H1 (cell line): Measurements from ENCODE around the gene CTSG. TPM values are rescaled to one million over a fixed set of nuclear protein-coding genes. Genes with fewer than 3 reads are reported as not detected.
"Not testable (repeated sequence)": the region's sequence is repeated elsewhere in the genome, so short reads cannot be mapped to it uniquely, and the experiment has no call there.

ENCODE experiments used
- CTCF ChIA-PET: fragments of 300-600 bp; sonication (Branson Sonifier 250); formaldehyde crosslinking; loops from one replicate; lab custom pipeline; 2021; ENCODE audit not compliant: partially characterized antibody; lab: Charles Lee
- POLR2A ChIA-PET: fragments of 300-600 bp; sonication (Branson Sonifier 250); formaldehyde crosslinking; loops from one replicate; lab custom pipeline; 2021; ENCODE audit warnings: inconsistent platforms; ENCODE audit not compliant: partially characterized antibody; lab: Charles Lee
- DNase-seq, 2 experiments: peaks; one replicate each; pipeline versions ENCODE4 v3.0.0 to v3.0.0-alpha.2; 2010 to 2022; ENCODE audit warnings: low spot score in 2 of 2, low read depth in 1 of 2, mixed read lengths in 1 of 2
- FAIRE-seq: peaks from 2 replicates; lab custom pipeline; 2011; peaks lifted over from hg19 to GRCh38; lab: Jason Lieb, UNC
- H2AFZ ChIP-seq: 2 replicates; pipeline ENCODE4 v1.8.1; 2012; ENCODE audit warnings: low read length, inconsistent platforms
- H2AK5ac ChIP-seq: 2 replicates; pipeline ENCODE4 v1.6.1; 2013; ENCODE audit warnings: low read depth, low read length
- H2BK120ac ChIP-seq: replicated peaks from 2 replicates; pipeline ENCODE3; 2013; ENCODE audit warnings: low read depth, low read length, inconsistent platforms
- H2BK12ac ChIP-seq: 2 replicates; pipeline ENCODE4 v1.6.1; 2013; ENCODE audit warnings: low read depth, low read length
- H2BK15ac ChIP-seq: 2 replicates; pipeline ENCODE4 v1.6.1; 2013; ENCODE audit warnings: low read length
- H2BK20ac ChIP-seq: 2 replicates; pipeline ENCODE4 v1.6.1; 2013; ENCODE audit warnings: low read length
- H2BK5ac ChIP-seq: 2 replicates; pipeline ENCODE4 v1.6.1; 2013; ENCODE audit warnings: low read depth, low read length
- H3K14ac ChIP-seq: 2 replicates; pipeline ENCODE4 v1.6.1; 2013; ENCODE audit warnings: inconsistent platforms; ENCODE audit not compliant: insufficient read length
- H3K18ac ChIP-seq: 2 replicates; pipeline ENCODE4 v1.6.1; 2013; ENCODE audit warnings: low read length; ENCODE audit errors: extremely low read depth
- H3K23ac ChIP-seq: 2 replicates; pipeline ENCODE4 v1.6.1; 2013; ENCODE audit warnings: inconsistent platforms; ENCODE audit not compliant: insufficient read length
- H3K23me2 ChIP-seq: 2 replicates; pipeline ENCODE4 v1.6.1; 2013; ENCODE audit warnings: low read depth, low read length
- H3K27ac ChIP-seq: 2 replicates; pipeline ENCODE4 v1.6.1; 2011; ENCODE audit warnings: low read depth, low read length, inconsistent platforms
- H3K27me3 ChIP-seq, 4 experiments: replicated peaks in 1 of 4; 1 replicate in 1 of 4; 2 replicates in 3 of 4; pipeline versions ENCODE4 v1.6.1 to v1.8.1; 2011 to 2013; ENCODE audit warnings: low read length in 3 of 4, mild to moderate bottlenecking in 3 of 4, inconsistent platforms in 2 of 4, mixed read lengths in 2 of 4, moderate library complexity in 1 of 4; ENCODE audit not compliant: control insufficient read depth in 3 of 4, insufficient read depth in 3 of 4; ENCODE audit errors: extremely low read depth in 1 of 4
- H3K36me3 ChIP-seq, 4 experiments: 2 replicates each; pipeline versions ENCODE4 v1.6.1 to v1.8.1; 2011 to 2013; ENCODE audit warnings: mild to moderate bottlenecking in 4 of 4, low read length in 3 of 4, moderate library complexity in 2 of 4, control low read depth in 1 of 4, inconsistent platforms in 1 of 4; ENCODE audit not compliant: insufficient read depth in 4 of 4, control insufficient read depth in 2 of 4
- H3K4ac ChIP-seq: replicated peaks from 2 replicates; pipeline ENCODE3; 2013; ENCODE audit warnings: low read length, low read depth, mixed read lengths, inconsistent platforms; ENCODE audit not compliant: insufficient read length
- H3K4me1 ChIP-seq, 4 experiments: replicated peaks in 1 of 4; 1 replicate in 1 of 4; 2 replicates in 3 of 4; pipeline versions ENCODE4 v1.6.1 to v1.8.1; 2011 to 2013; ENCODE audit warnings: low read length in 3 of 4, inconsistent platforms in 2 of 4, mixed read lengths in 1 of 4; ENCODE audit not compliant: insufficient read depth in 4 of 4, control insufficient read depth in 3 of 4
- H3K4me2 ChIP-seq, 2 experiments: 2 replicates each; pipeline versions ENCODE4 v1.6.1 to v1.8.1; 2011 to 2013; ENCODE audit warnings: low read depth in 2 of 2, low read length in 2 of 2, control low read depth in 1 of 2, inconsistent platforms in 1 of 2, mild to moderate bottlenecking in 1 of 2; ENCODE audit not compliant: insufficient read depth in 1 of 2
- H3K4me3 ChIP-seq, 4 experiments: fragments of 200-600, 300-600 bp in 1 of 4; sonication (generic), shearing (Covaris generic), sonication (Bioruptor Twin) in 1 of 4; 2 replicates each; pipeline versions ENCODE4 v1.5.1 to v1.8.1; 2011 to 2016; ENCODE audit warnings: low read length in 4 of 4, low read depth in 3 of 4, control low read depth in 2 of 4, inconsistent platforms in 2 of 4, mild to moderate bottlenecking in 2 of 4, mixed read lengths in 1 of 4, moderate library complexity in 1 of 4; ENCODE audit not compliant: insufficient read depth in 2 of 4; ENCODE audit errors: extremely low read depth in 1 of 4
- H3K56ac ChIP-seq: replicated peaks from 2 replicates; pipeline ENCODE3; 2013; ENCODE audit warnings: low read depth, mild to moderate bottlenecking, mixed read lengths, low read length, inconsistent platforms; ENCODE audit not compliant: insufficient read length
- H3K79me1 ChIP-seq: 2 replicates; pipeline ENCODE4 v1.6.1; 2013; ENCODE audit warnings: low read depth, low read length, control low read depth
- H3K79me2 ChIP-seq, 2 experiments: 2 replicates each; pipeline versions ENCODE4 v1.6.1 to v1.8.1; 2012 to 2013; ENCODE audit warnings: low read length in 2 of 2, mild to moderate bottlenecking in 2 of 2, inconsistent platforms in 1 of 2; ENCODE audit not compliant: insufficient read depth in 2 of 2, control insufficient read depth in 1 of 2
- H3K9ac ChIP-seq, 4 experiments: replicated peaks in 1 of 4; 1 replicate in 1 of 4; 2 replicates in 3 of 4; pipeline versions ENCODE4 v1.6.1 to v1.8.1; 2011 to 2013; ENCODE audit warnings: low read depth in 3 of 4, low read length in 3 of 4, control low read depth in 2 of 4, mild to moderate bottlenecking in 2 of 4, moderate library complexity in 2 of 4, inconsistent platforms in 1 of 4; ENCODE audit errors: extremely low read depth in 1 of 4
- H3K9me3 ChIP-seq, 2 experiments: 2 replicates each; pipeline versions ENCODE4 v1.6.1 to v1.8.1; 2012 to 2013; ENCODE audit warnings: mild to moderate bottlenecking in 2 of 2, moderate library complexity in 2 of 2, control low read depth in 1 of 2, inconsistent platforms in 1 of 2, low read depth in 1 of 2, low read length in 1 of 2, mixed read lengths in 1 of 2; ENCODE audit not compliant: insufficient read depth in 2 of 2
- H4K20me1 ChIP-seq, 2 experiments: replicated peaks in 1 of 2; 2 replicates each; pipeline versions ENCODE3 to v1.8.1; 2011 to 2013; ENCODE audit warnings: inconsistent platforms in 2 of 2, low read length in 2 of 2, mild to moderate bottlenecking in 1 of 2; ENCODE audit not compliant: insufficient read depth in 2 of 2, control insufficient read depth in 1 of 2
- H4K5ac ChIP-seq: 2 replicates; pipeline ENCODE4 v1.6.1; 2013; ENCODE audit warnings: low read length, low read depth, mixed read lengths, inconsistent platforms; ENCODE audit not compliant: insufficient read length
- H4K8ac ChIP-seq: 2 replicates; pipeline ENCODE4 v1.8.0; 2013; ENCODE audit warnings: mild to moderate bottlenecking, moderate library complexity, low read length, inconsistent platforms; ENCODE audit not compliant: insufficient read depth; ENCODE audit errors: extremely low read depth
- H4K91ac ChIP-seq: replicated peaks from 2 replicates; pipeline ENCODE3; 2013; ENCODE audit warnings: low read length, mixed read lengths, inconsistent platforms; ENCODE audit not compliant: insufficient read length
- WGBS, 2 experiments: shearing (Covaris generic) in 1 of 2; methylation state at CpG; one replicate each; pipeline versions ENCODE4 v1.1.6 to v1.1.7; 2013 to 2015; ENCODE audit warnings: low lambda C conversion rate in 2 of 2, mixed read lengths in 2 of 2, inconsistent platforms in 1 of 2, low coverage in 1 of 2, missing lambda C conversion rate in 1 of 2; ENCODE audit not compliant: insufficient replicate concordance in 2 of 2, insufficient coverage in 1 of 2, insufficient read length in 1 of 2; ENCODE audit errors: extremely low coverage in 1 of 2, missing lambda C conversion rate in 1 of 2; 5-methylcytosine and 5-hydroxymethylcytosine counted together
- polyA plus RNA-seq, 7 experiments: library from polyadenylated mRNA; depleted of rRNA in 3 of 7; stranded (reverse) in 5 of 7; unstranded in 2 of 7; fragments of >200 nt in 5 of 7; fragments of 200-250 nt in 2 of 7; gene quantifications; 1 replicate in 5 of 7; 2 replicates in 1 of 7; 4 replicates in 1 of 7; pipeline versions ENCODE4 v1.2.1 to v1.2.3, GENCODE V29; 2011 to 2013; ENCODE audit warnings: missing spikeins in 2 of 7, mixed read lengths in 2 of 7
- total RNA-seq: library from RNA; stranded (reverse); fragmentation: NEBNext Ultra II Directional; extraction: Animal tissue kit (Norgen Biotek cat#: 25700); gene quantifications from 2 replicates; pipeline ENCODE4 v1.2.1, GENCODE V29; 2021

Gene CTSG
- total and polyA plus RNA-seq, 2 of the 8 experiments (the other 6 are each of a cell fraction or from before 2014, with no cell fraction given), result not detected

- H3K27ac ChIP-seq, H3K4me3 ChIP-seq, H2AFZ ChIP-seq, H3K56ac ChIP-seq, H2BK5ac ChIP-seq, H3K9ac ChIP-seq, H2BK20ac ChIP-seq, DNase-seq, FAIRE-seq, H3K36me3 ChIP-seq, H3K79me1 ChIP-seq, POLR2A ChIA-PET, H4K20me1 ChIP-seq, H2BK15ac ChIP-seq, H2AK5ac ChIP-seq, H2BK12ac ChIP-seq, H3K23ac ChIP-seq, H3K18ac ChIP-seq, H4K5ac ChIP-seq, H2BK120ac ChIP-seq, H3K27me3 ChIP-seq, H3K23me2 ChIP-seq, H3K79me2 ChIP-seq, CTCF ChIA-PET, H3K14ac ChIP-seq, H4K91ac ChIP-seq, H4K8ac ChIP-seq, H3K4ac ChIP-seq, H3K4me2 ChIP-seq, H3K4me1 ChIP-seq: not testable (repeated sequence)
- peaks cover 9 to 16% of the 10 kb centered on the region in 2 experiments for H3K9me3 ChIP-seq
- WGBS, 2 experiments, result 89% methylated on average over 3 of the region's 3 CpGs; no CpG with 5 or more reads in 1 of the 2 experiments
Observed at GRCh38 chr14:24584402-24584801, 8.4 kb upstream of the CTSG start.
